SK-N-SH treated with all-trans-retinoic acid at 6 μM for 48 hours (cell line): ENCODE measurements around the gene THOC7.

Source experiments
- ATAC-seq: fragments of 200-7000 bp; cut with Tn5 transposase; 3 replicates; pipeline ENCODE4 v1.9.1; 2020; ENCODE audit warnings: mild to moderate bottlenecking, moderate library complexity
- ARNTL ChIP-seq: fragments of 450-650 bp; formaldehyde crosslinking; IDR thresholded peaks from 2 replicates; pipeline ENCODE4 v1.5.0; 2020; ENCODE audit warnings: low read depth, mild to moderate bottlenecking, moderate library complexity, borderline replicate concordance
- BACH2 ChIP-seq: fragments of 250-450 bp; sonication (Bioruptor Pico); IDR thresholded peaks from 2 replicates; pipeline ENCODE4 v1.9.0; 2021; ENCODE audit warnings: mild to moderate bottlenecking, borderline replicate concordance
- CSDC2 ChIP-seq: fragments of 250-450 bp; sonication (Bioruptor Pico); IDR thresholded peaks from 2 replicates; pipeline ENCODE4 v1.5.0; 2020; ENCODE audit warnings: mild to moderate bottlenecking, moderate library complexity
- ESRRG ChIP-seq: fragments of 250-450 bp; sonication (Bioruptor Pico); IDR thresholded peaks from 2 replicates; pipeline ENCODE4 v1.6.1; 2021; ENCODE audit warnings: mild to moderate bottlenecking
- GLIS3 ChIP-seq: fragments of 250-450 bp; sonication (Bioruptor Pico); IDR thresholded peaks from 2 replicates; pipeline ENCODE4 v1.5.0; 2020; ENCODE audit warnings: mild to moderate bottlenecking, moderate library complexity
- ISL1 ChIP-seq: fragments of 250-450 bp; sonication (Bioruptor Pico); IDR thresholded peaks from 2 replicates; pipeline ENCODE4 v2.1.2; 2022; ENCODE audit warnings: mild to moderate bottlenecking, moderate library complexity
- OSR1 ChIP-seq: fragments of 250-450 bp; sonication (Bioruptor Pico); IDR thresholded peaks from 2 replicates; pipeline ENCODE4 v1.8.0; 2022; ENCODE audit warnings: moderate library complexity, mild to moderate bottlenecking, inconsistent platforms
- PATZ1 ChIP-seq: fragments of 250-450 bp; sonication (Bioruptor Pico); IDR thresholded peaks from 2 replicates; pipeline ENCODE4 v1.8.0; 2020; ENCODE audit warnings: mild to moderate bottlenecking, moderate library complexity, borderline replicate concordance
- PPARA ChIP-seq: fragments of 250-450 bp; sonication (Bioruptor Pico); IDR thresholded peaks from 2 replicates; pipeline ENCODE4 v1.5.0; 2020; ENCODE audit warnings: mild to moderate bottlenecking, borderline replicate concordance
- RARB ChIP-seq: fragments of 250-450 bp; sonication (Bioruptor Pico); IDR thresholded peaks from 2 replicates; pipeline ENCODE4 v1.8.0; 2021; ENCODE audit warnings: mild to moderate bottlenecking, moderate library complexity
- SNAI2 ChIP-seq: fragments of 250-450 bp; sonication (Bioruptor Pico); IDR thresholded peaks from 2 replicates; pipeline ENCODE4 v1.5.0; 2020; ENCODE audit warnings: mild to moderate bottlenecking, moderate library complexity
- TCF4 ChIP-seq: fragments of 250-450 bp; sonication (Bioruptor Pico); IDR thresholded peaks from 2 replicates; pipeline ENCODE4 v1.8.0; 2021; ENCODE audit warnings: mild to moderate bottlenecking, moderate library complexity, borderline replicate concordance
- TOX ChIP-seq: fragments of 250-450 bp; sonication (Bioruptor Pico); IDR thresholded peaks from 2 replicates; pipeline ENCODE4 v1.8.0; 2021; ENCODE audit warnings: mild to moderate bottlenecking, moderate library complexity, borderline replicate concordance
- ZFP3 ChIP-seq: fragments of 250-450 bp; sonication (Bioruptor Pico); IDR thresholded peaks from 2 replicates; pipeline ENCODE4 v1.5.0; 2020; ENCODE audit warnings: mild to moderate bottlenecking, moderate library complexity
- ZFP30 ChIP-seq: fragments of 450-650 bp; formaldehyde crosslinking; IDR thresholded peaks from 2 replicates; pipeline ENCODE4 v1.5.0; 2022; ENCODE audit warnings: mild to moderate bottlenecking, moderate library complexity
- ZNF565 ChIP-seq: fragments of 450-650 bp; formaldehyde crosslinking; conservative IDR thresholded peaks from 2 replicates; pipeline ENCODE4 v1.5.0; 2020; ENCODE audit warnings: low read depth, mild to moderate bottlenecking, moderate library complexity
- ZNF70 ChIP-seq: fragments of 450-650 bp; formaldehyde crosslinking; IDR thresholded peaks from 2 replicates; pipeline ENCODE4 v1.5.0; 2020; ENCODE audit warnings: mild to moderate bottlenecking, moderate library complexity
- ZNF8 ChIP-seq: fragments of 450-650 bp; formaldehyde crosslinking; IDR thresholded peaks from 2 replicates; pipeline ENCODE4 v1.5.0; 2020; ENCODE audit warnings: mild to moderate bottlenecking, moderate library complexity
- TF ChIP-seq, protein P1 (sequence below): fragments of 250-450 bp; sonication (Bioruptor Pico); IDR thresholded peaks from 2 replicates; pipeline ENCODE4 v1.8.0; 2021; ENCODE audit warnings: low read depth, mild to moderate bottlenecking, moderate library complexity, borderline replicate concordance
- TF ChIP-seq, protein P2 (sequence below): fragments of 250-450 bp; sonication (Bioruptor Pico); IDR thresholded peaks from 2 replicates; pipeline ENCODE4 v1.5.1; 2020; ENCODE audit warnings: low read depth, mild to moderate bottlenecking, moderate library complexity
- TF ChIP-seq, protein P3 (sequence below): fragments of 250-450 bp; sonication (Bioruptor Pico); IDR thresholded peaks from 2 replicates; pipeline ENCODE4 v1.5.1; 2021; ENCODE audit warnings: mild to moderate bottlenecking, moderate library complexity

Gene THOC7

DNA sequence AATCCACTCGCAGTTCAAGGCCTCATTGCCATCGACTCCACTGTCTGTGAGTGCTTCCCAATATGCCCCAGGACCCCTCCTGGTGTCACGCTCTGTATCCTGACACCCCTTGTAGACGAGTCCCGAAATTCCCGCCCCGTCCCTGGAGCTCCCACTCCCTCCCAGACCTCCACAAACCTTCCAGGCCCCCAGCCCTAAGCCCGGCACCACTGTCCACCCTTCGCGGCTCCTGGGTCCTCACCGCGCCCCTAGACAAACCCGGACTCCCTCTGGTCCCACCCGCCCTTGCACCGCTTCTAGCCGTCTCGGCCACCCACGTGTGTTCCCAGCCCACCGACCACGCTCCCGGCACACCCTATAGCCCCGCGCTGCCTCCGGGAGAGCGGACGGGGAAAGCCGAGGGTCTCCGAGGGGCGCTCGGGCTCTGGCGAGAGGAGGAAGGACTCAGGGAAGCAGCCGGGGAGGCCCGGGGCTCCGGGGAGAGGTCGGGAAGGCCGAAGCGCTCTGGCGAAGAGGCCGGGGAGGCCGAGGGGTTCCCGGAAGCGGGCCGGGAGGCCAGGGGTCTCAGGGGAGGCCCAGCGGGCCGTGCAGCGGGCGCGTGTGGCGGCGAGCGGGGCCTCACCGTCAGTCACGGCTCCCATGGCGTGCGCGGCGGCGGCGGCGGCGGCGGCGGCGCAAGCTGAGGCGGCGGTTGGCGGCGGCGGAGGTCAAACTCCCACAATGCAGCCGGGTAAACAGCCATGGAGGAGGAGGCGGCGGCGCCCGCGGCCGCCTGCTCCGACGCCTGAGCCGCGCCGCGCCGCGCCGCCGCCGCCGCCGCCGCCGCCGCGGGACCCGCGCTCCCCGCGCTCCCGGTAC, at the start of gene THOC7, which contains the start of gene ATXN7:
THOC7 (minus strand) TSS at position 656 of the 858 bp plus-strand sequence; CDS start at position 641, 15 bp downstream.
ATXN7 (plus strand) TSS at position 718 of the 858 bp plus-strand sequence. CDS start 48,732 bp downstream, outside the sequence.
- TF ChIP-seq TCF4 (CRISPR knock-in tag): no peak
- TF ChIP-seq, protein P1, sequence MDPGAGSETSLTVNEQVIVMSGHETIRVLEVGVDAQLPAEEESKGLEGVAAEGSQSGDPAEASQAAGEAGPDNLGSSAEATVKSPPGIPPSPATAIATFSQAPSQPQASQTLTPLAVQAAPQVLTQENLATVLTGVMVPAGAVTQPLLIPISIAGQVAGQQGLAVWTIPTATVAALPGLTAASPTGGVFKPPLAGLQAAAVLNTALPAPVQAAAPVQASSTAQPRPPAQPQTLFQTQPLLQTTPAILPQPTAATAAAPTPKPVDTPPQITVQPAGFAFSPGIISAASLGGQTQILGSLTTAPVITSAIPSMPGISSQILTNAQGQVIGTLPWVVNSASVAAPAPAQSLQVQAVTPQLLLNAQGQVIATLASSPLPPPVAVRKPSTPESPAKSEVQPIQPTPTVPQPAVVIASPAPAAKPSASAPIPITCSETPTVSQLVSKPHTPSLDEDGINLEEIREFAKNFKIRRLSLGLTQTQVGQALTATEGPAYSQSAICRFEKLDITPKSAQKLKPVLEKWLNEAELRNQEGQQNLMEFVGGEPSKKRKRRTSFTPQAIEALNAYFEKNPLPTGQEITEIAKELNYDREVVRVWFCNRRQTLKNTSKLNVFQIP (CRISPR knock-in tag): no peak
- TF ChIP-seq SNAI2 (CRISPR knock-in tag): no peak
- no peak for TF ChIP-seq BACH2 (CRISPR knock-in tag)
- no peak for TF ChIP-seq OSR1 (CRISPR knock-in tag)
- no peak for TF ChIP-seq PATZ1
- TF ChIP-seq, protein P2, sequence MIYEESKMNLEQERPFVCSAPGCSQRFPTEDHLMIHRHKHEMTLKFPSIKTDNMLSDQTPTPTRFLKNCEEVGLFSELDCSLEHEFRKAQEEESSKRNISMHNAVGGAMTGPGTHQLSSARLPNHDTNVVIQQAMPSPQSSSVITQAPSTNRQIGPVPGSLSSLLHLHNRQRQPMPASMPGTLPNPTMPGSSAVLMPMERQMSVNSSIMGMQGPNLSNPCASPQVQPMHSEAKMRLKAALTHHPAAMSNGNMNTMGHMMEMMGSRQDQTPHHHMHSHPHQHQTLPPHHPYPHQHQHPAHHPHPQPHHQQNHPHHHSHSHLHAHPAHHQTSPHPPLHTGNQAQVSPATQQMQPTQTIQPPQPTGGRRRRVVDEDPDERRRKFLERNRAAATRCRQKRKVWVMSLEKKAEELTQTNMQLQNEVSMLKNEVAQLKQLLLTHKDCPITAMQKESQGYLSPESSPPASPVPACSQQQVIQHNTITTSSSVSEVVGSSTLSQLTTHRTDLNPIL (CRISPR knock-in tag): no peak
- no peak for TF ChIP-seq CSDC2 (CRISPR knock-in tag)
- no peak for TF ChIP-seq GLIS3 (CRISPR knock-in tag)
- no peak for TF ChIP-seq ZFP30
- TF ChIP-seq ZNF70 (CRISPR knock-in tag): no peak
- no peak for TF ChIP-seq ZNF8
- no peak for TF ChIP-seq TOX (CRISPR knock-in tag)
- TF ChIP-seq, protein P3, sequence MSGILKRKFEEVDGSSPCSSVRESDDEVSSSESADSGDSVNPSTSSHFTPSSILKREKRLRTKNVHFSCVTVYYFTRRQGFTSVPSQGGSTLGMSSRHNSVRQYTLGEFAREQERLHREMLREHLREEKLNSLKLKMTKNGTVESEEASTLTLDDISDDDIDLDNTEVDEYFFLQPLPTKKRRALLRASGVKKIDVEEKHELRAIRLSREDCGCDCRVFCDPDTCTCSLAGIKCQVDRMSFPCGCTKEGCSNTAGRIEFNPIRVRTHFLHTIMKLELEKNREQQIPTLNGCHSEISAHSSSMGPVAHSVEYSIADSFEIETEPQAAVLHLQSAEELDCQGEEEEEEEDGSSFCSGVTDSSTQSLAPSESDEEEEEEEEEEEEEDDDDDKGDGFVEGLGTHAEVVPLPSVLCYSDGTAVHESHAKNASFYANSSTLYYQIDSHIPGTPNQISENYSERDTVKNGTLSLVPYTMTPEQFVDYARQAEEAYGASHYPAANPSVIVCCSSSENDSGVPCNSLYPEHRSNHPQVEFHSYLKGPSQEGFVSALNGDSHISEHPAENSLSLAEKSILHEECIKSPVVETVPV (CRISPR knock-in tag): no peak
- TF ChIP-seq RARB (CRISPR knock-in tag): no peak
- TF ChIP-seq ISL1 (CRISPR knock-in tag): no peak
- no peak for TF ChIP-seq ZFP3 (CRISPR knock-in tag)
- TF ChIP-seq ZNF565 (CRISPR knock-in tag): no peak
- TF ChIP-seq ESRRG (CRISPR knock-in tag): no peak
- peak; percentile 86 for ATAC-seq

DNA sequence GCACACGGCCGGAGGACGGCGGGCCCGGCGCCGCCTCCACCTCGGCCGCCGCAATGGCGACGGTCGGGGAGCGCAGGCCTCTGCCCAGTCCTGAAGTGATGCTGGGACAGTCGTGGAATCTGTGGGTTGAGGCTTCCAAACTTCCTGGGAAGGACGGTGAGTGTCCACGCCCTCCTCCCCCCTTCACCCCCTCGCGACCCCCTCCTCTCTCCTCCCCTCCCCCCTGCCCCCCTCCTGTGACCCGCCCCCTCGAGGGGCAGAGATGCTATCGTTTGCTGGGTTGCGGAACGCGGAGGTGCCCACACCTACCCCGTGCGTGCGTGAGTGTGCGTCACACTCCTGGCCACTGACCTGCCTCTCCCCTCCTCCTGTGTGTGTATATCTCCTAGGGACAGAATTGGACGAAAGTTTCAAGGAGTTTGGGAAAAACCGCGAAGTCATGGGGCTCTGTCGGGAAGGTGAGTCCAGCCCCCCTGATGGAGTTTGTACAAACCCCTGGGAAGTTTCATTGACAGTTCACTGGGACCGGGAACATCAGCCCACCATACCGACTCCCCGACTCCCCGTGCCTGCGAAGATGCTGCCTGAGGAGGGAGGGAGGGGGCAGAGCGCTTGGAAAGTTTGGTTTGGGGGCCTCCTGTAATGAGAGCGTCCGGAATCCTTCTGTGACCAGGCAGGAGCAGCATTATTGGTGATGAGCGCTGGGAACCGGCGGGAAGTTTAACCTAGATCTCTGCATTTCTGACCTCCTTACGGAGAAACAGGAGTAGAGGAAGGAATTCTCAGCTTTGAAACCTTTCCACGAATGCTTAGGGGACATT, 49.4 kb upstream of the THOC7 start:
- ATAC-seq: peak; percentile 44
- TF ChIP-seq PATZ1 (no peak), ZFP30 (no peak), OSR1 (CRISPR knock-in tag) (no peak), ZNF8 (no peak), BACH2 (CRISPR knock-in tag) (no peak), RARB (CRISPR knock-in tag) (no peak), ZNF70 (CRISPR knock-in tag) (no peak), PPARA (no peak), GLIS3 (CRISPR knock-in tag) (no peak), ISL1 (CRISPR knock-in tag) (no peak), ARNTL (CRISPR knock-in tag) (no peak), ESRRG (CRISPR knock-in tag) (no peak)
- TF ChIP-seq, protein P2 (CRISPR knock-in tag): no peak
- TF ChIP-seq, protein P1 (CRISPR knock-in tag): no peak
- TF ChIP-seq, protein P3 (CRISPR knock-in tag): no peak
